Lower leg skin (tissue), 3 donors: ENCODE data around the gene ELF5.

ENCODE experiments used
- CTCF ChIP-seq, 3 donors: fragments of 450-650 bp; IDR thresholded peaks; one replicate each; pipeline ENCODE4 v1.5.1; 2016; ENCODE audit warnings: antibody characterized with exemption in 3 of 3, mild to moderate bottlenecking in 3 of 3, moderate library complexity in 2 of 3
- POLR2A ChIP-seq, 2 donors: fragments of 450-650 bp; IDR thresholded peaks; one replicate each; pipeline ENCODE4 v1.6.1; 2016 to 2017; ENCODE audit warnings: antibody characterized with exemption in 2 of 2, mild to moderate bottlenecking in 1 of 2, moderate library complexity in 1 of 2

GRCh38 chr11:34512840-34513681 lies 533 bp downstream of the ELF5 start:
- TF ChIP-seq POLR2A (IDR thresholded peaks at IDR 0.05) (no peak), CTCF (IDR thresholded peaks at IDR 0.05) (peak in 1 of 3 donors; percentile 53)
